K562 (cell line): ENCODE measurements around the gene CYP24A1. TPM values are rescaled to one million over a fixed set of nuclear protein-coding genes. Genes with fewer than 3 reads are reported as not detected.

Experiments
- ATAC-seq: fragments of 200-7000 bp; cut with Tn5 transposase; 3 replicates; pipeline ENCODE4 v1.9.1; 2020; ENCODE audit warnings: moderate library complexity
- BruUV-seq: library from RNA; stranded (reverse); fragments of 400-500 nt; replicated peaks from 2 replicates; lab custom pipeline; 2021; lab: Mats Ljungman, UMichigan
- CTCF ChIA-PET: fragments of 300-600 bp; formaldehyde crosslinking; extraction: SDS; loops from one replicate; lab custom pipeline; 2021; ENCODE audit warnings: low intra/inter-chr PET ratio; lab: Yijun Ruan, JAX
- POLR2A ChIA-PET: fragments of 300-600, 350-650 bp; sonication (Branson Sonifier 250); formaldehyde crosslinking; extraction: SDS; loops from one replicate; lab custom pipeline; 2021; ENCODE audit warnings: antibody characterized with exemption, inconsistent platforms; lab: Yijun Ruan, JAX
- DNase-seq, 4 experiments: peaks; one replicate each; pipeline versions ENCODE4 v3.0.0 to v3.0.0-alpha.2; 2011 to 2018; ENCODE audit warnings: low spot score in 3 of 4, mixed read lengths in 3 of 4; ENCODE audit errors: extremely low read depth in 1 of 4
- FAIRE-seq: peaks from 2 replicates; lab custom pipeline; 2011; peaks lifted over from hg19 to GRCh38; lab: Jason Lieb, UNC
- H2AFZ ChIP-seq: 2 replicates; pipeline ENCODE4 v1.6.0; 2011; ENCODE audit warnings: low read depth, low read length, control low read depth, inconsistent platforms
- H3K27ac ChIP-seq: fragments of 200-600 bp; 3 replicates; pipeline ENCODE4 v1.8.0; 2011; ENCODE audit warnings: low read depth, mild to moderate bottlenecking, control low read depth, inconsistent platforms, low read length, moderate library complexity, mixed read lengths; ENCODE audit errors: extremely low read depth
- H3K27me3 ChIP-seq, 2 experiments: fragments of 300-600 bp in 1 of 2; 2 replicates in 1 of 2; 3 replicates in 1 of 2; pipeline versions ENCODE4 v1.6.0 to v1.8.0; 2011; ENCODE audit warnings: inconsistent platforms in 2 of 2, low read length in 2 of 2, mild to moderate bottlenecking in 1 of 2, mixed read lengths in 1 of 2, moderate library complexity in 1 of 2; ENCODE audit not compliant: control insufficient read depth in 2 of 2, insufficient read depth in 2 of 2
- H3K36me3 ChIP-seq: fragments of 300-600 bp; 3 replicates; pipeline ENCODE4 v1.8.0; 2011; ENCODE audit warnings: mild to moderate bottlenecking, low read length, inconsistent platforms; ENCODE audit not compliant: control insufficient read depth, insufficient read depth
- H3K4me1 ChIP-seq, 2 experiments: fragments of 200-600 bp in 1 of 2; replicated peaks in 1 of 2; 2 replicates in 1 of 2; 3 replicates in 1 of 2; pipeline versions ENCODE4 v1.5.1 to v1.8.0; 2011; ENCODE audit warnings: inconsistent platforms in 2 of 2, low read length in 2 of 2, mild to moderate bottlenecking in 1 of 2, mixed read lengths in 1 of 2, moderate library complexity in 1 of 2; ENCODE audit not compliant: control insufficient read depth in 2 of 2, insufficient read depth in 2 of 2
- H3K4me2 ChIP-seq: 2 replicates; pipeline ENCODE4 v1.6.1; 2011; ENCODE audit warnings: low read length, control low read depth, inconsistent platforms, mixed read lengths; ENCODE audit not compliant: insufficient read depth
- H3K4me3 ChIP-seq: fragments of 200-600 bp; sonication (generic), shearing (Covaris generic); 2 replicates; pipeline ENCODE4 v1.5.1; 2016; ENCODE audit warnings: control low read depth, inconsistent platforms
- H3K79me2 ChIP-seq: fragments of 200-600 bp; 3 replicates; pipeline ENCODE4 v1.8.0; 2011; ENCODE audit warnings: low read length, inconsistent platforms; ENCODE audit not compliant: control insufficient read depth, insufficient read depth
- H3K9ac ChIP-seq, 2 experiments: 2 replicates each; pipeline versions ENCODE4 v1.6.0 to v1.6.1; 2011; ENCODE audit warnings: low read depth in 2 of 2, low read length in 2 of 2, control low read depth in 1 of 2, inconsistent platforms in 1 of 2, mild to moderate bottlenecking in 1 of 2, mixed read lengths in 1 of 2; ENCODE audit not compliant: insufficient read depth in 1 of 2
- H3K9me1 ChIP-seq: one replicate; pipeline ENCODE4 v1.6.0; 2011; ENCODE audit warnings: inconsistent platforms, mild to moderate bottlenecking, low read length, moderate library complexity; ENCODE audit not compliant: control insufficient read depth, insufficient read depth
- H3K9me3 ChIP-seq: replicated peaks from 2 replicates; pipeline ENCODE4 v1.5.1; 2011; ENCODE audit warnings: low read depth, low read length, inconsistent platforms; ENCODE audit not compliant: control insufficient read depth, insufficient read depth
- H4K20me1 ChIP-seq: replicated peaks from 2 replicates; pipeline ENCODE4 v1.6.1; 2011; ENCODE audit warnings: low read length, inconsistent platforms, mixed read lengths; ENCODE audit not compliant: control insufficient read depth, insufficient read depth
- BCOR ChIP-seq: fragments of 450-650 bp; IDR thresholded peaks from 2 replicates; pipeline ENCODE4 v1.6.1; 2016
- COPS2 ChIP-seq: fragments of 450-650 bp; conservative IDR thresholded peaks from 2 replicates; pipeline ENCODE4 v1.6.1; 2016; ENCODE audit warnings: mild to moderate bottlenecking, moderate library complexity
- DDX20 ChIP-seq: fragments of 450-650 bp; IDR thresholded peaks from 2 replicates; pipeline ENCODE4 v1.6.1; 2016; ENCODE audit warnings: missing genetic modification characterization, low read depth, mild to moderate bottlenecking, missing compliant biosample characterization, moderate library complexity
- EGR1 ChIP-seq: fragments of 450-650 bp; conservative IDR thresholded peaks from 2 replicates; pipeline ENCODE4 v1.6.1; 2017; ENCODE audit warnings: mild to moderate bottlenecking
- GATAD2A ChIP-seq: fragments of 450-650 bp; IDR thresholded peaks from 2 replicates; pipeline ENCODE4 v1.6.1; 2017
- MTA2 ChIP-seq: fragments of 450-650 bp; IDR thresholded peaks from 2 replicates; pipeline ENCODE4 v1.6.1; 2016; ENCODE audit warnings: low read depth
- POU5F1 ChIP-seq: fragments of 150-350 bp; IDR thresholded peaks from 2 replicates; pipeline ENCODE4 v1.6.1; 2014; ENCODE audit warnings: borderline replicate concordance, low read length, low read depth, mild to moderate bottlenecking; ENCODE audit not compliant: partially characterized antibody
- RBM15 ChIP-seq: fragments of 200-400 bp; formaldehyde crosslinking; IDR thresholded peaks from 2 replicates; pipeline ENCODE4 v1.6.1; 2018; ENCODE audit warnings: mild to moderate bottlenecking, low read length, moderate library complexity; ENCODE audit not compliant: insufficient read depth
- RFX1 ChIP-seq: fragments of 450-650 bp; IDR thresholded peaks from 2 replicates; pipeline ENCODE4 v1.6.1; 2016; ENCODE audit warnings: mild to moderate bottlenecking, moderate library complexity
- SREBF1 ChIP-seq: fragments of 150-350 bp; IDR thresholded peaks from 2 replicates; pipeline ENCODE4 v1.6.1; 2014; ENCODE audit warnings: antibody characterized with exemption, low read depth, low read length, borderline replicate concordance
- SRF ChIP-seq, 2 experiments: fragments of 250-450, 450-650 bp in 1 of 2; sonication (Bioruptor Pico) in 1 of 2; sonication (generic) in 1 of 2; formaldehyde crosslinking; IDR thresholded peaks; 2 replicates each; pipeline versions ENCODE4 v1.5.0 to v1.5.1; 2020 to 2022; ENCODE audit warnings: mild to moderate bottlenecking in 1 of 2, missing genetic modification reagents in 1 of 2
- STAT5A ChIP-seq: IDR thresholded peaks from 2 replicates; pipeline ENCODE4 v1.6.1; 2012; ENCODE audit warnings: low read length, inconsistent platforms, borderline replicate concordance
- THRA ChIP-seq: fragments of 450-650 bp; IDR thresholded peaks from 2 replicates; pipeline ENCODE4 v1.6.1; 2017; ENCODE audit warnings: mild to moderate bottlenecking, moderate library complexity
- WGBS: fragments of 100-300 bp; shearing (Covaris generic); methylation state at CpG from one replicate; pipeline ENCODE4 v1.1.6; 2016; ENCODE audit warnings: low coverage, mixed read lengths; ENCODE audit not compliant: insufficient coverage; ENCODE audit errors: missing lambda C conversion rate; 5-methylcytosine and 5-hydroxymethylcytosine counted together
- in situ Hi-C: fragments of 300-500 bp; cut with MboI; formaldehyde crosslinking; loops from 4 replicates; pipeline ENCODE4 v1.15.0; 2018; ENCODE audit warnings: inconsistent platforms, mixed read lengths
- intact Hi-C: fragments of 100-400 bp; cut with micrococcal nuclease; formaldehyde crosslinking; loops from 2 replicates; pipeline ENCODE4 v1.14.2; 2022
- polyA plus RNA-seq, 8 experiments: library from polyadenylated mRNA; depleted of rRNA in 4 of 8; stranded (reverse) in 5 of 8; unstranded in 3 of 8; fragments of >200 nt; fragmentation: Nextera tagmentation in 2 of 8; fragmentation: Illumina TruSeq in 1 of 8; extraction: Ambion mirVana in 2 of 8; extraction: Trizol in 1 of 8; gene quantifications; 2 replicates each; pipeline versions ENCODE4 v1.2.1 to v1.2.3, GENCODE V29; 2011 to 2014; ENCODE audit warnings: inconsistent platforms in 1 of 8, missing spikeins in 1 of 8
- total RNA-seq, 7 experiments: library from RNA; depleted of rRNA in 6 of 7; stranded (reverse); fragments of >200 nt in 6 of 7; fragmentation: Illumina TruSeq in 2 of 7; extraction: Trizol in 2 of 7; gene quantifications; 2 replicates each; pipeline versions ENCODE4 v1.2.1 to v1.2.3, GENCODE V29; 2011 to 2021; ENCODE audit warnings: low replicate concordance in 1 of 7

CYP24A1 gene
- total and polyA plus RNA-seq, 9 of the 15 experiments (the other 6 are each of a cell fraction or from before 2014, with no cell fraction given) = 0.04 TPM; not detected in 8

GRCh38 chr20:54151075-54151439 is 22.7 kb downstream of the CYP24A1 start:
- ChIA-PET CTCF (no interaction called here), POLR2A (interaction anchor here (0.6 kb wide), 1 partner anchor 16 kb away, joined by 4 read pairs; no protein-coding TSS in a partner anchor)
- in situ Hi-C loops (no loop called here), intact Hi-C loops (no loop called here)
- H3K4me1 ChIP-seq = no peaks in the 10 kb centered on the region
- TF ChIP-seq COPS2 (no peak), MTA2 (no peak), STAT5A (peak; percentile 86), POU5F1 (no peak), DDX20 (tag) (no peak), RBM15 (no peak), RFX1 (peak; percentile 73), THRA (no peak), SREBF1 (no peak), BCOR (no peak), SRF (CRISPR knock-in tag; IDR thresholded peaks at IDR 0.05) (peak in 1 of 2 experiments; percentile 94; a peak in 2 of 4 replicates), GATAD2A (no peak), EGR1 (peak; percentile 50; the same call in 1 of the 2 replicates)
- H3K9me3 ChIP-seq = no peaks in the 10 kb centered on the region
- H3K27ac ChIP-seq = no peak overlapping the region
- DNase-seq (peak in 1 of 4 experiments; percentile 31), ATAC-seq (no peak), FAIRE-seq (peak; percentile 6)
- H3K27me3 ChIP-seq = peaks cover 11 to 18% of the 10 kb centered on the region in 2 experiments
- 0% methylated on average over 2 of the region's 2 CpGs for WGBS
- H3K9ac ChIP-seq = no peak overlapping the region
- no peak overlapping the region for H2AFZ ChIP-seq
- H4K20me1 ChIP-seq = no peaks in the 10 kb centered on the region
- no peak overlapping the region for H3K4me3 ChIP-seq
- BruUV-seq = no TSS peak
- H3K79me2 ChIP-seq = no peaks in the 10 kb centered on the region
- no peaks in the 10 kb centered on the region for H3K9me1 ChIP-seq
- no peak overlapping the region for H3K4me2 ChIP-seq
- no peaks in the 10 kb centered on the region for H3K36me3 ChIP-seq
